ENCODE data around the gene FYTTD1.

- TF ChIP-seq CTCF (conservative IDR thresholded peaks at IDR 0.05 in 1 of 2, IDR thresholded peaks at IDR 0.05 in 1 of 2; ENCODE audit: extremely low read depth in 1 of 2, insufficient read depth in 1 of 2, low read depth in 1 of 2, low read length in 2 of 2) = no peak
- no peak for TF ChIP-seq EZH2 (IDR thresholded peaks at IDR 0.05; ENCODE audit: borderline replicate concordance, low read length)
Measured at GRCh38 chr3:197810901-197811300, 61.2 kb downstream of the FYTTD1 start.
